Activated T-cell treated with anti-CD3 and anti-CD28 coated beads, Interleukin-2, amount 50 U/mL, for 72 hours (primary cell): ENCODE measurements around the gene ARHGAP24. TPM values are rescaled to one million over a fixed set of nuclear protein-coding genes. Genes with fewer than 3 reads are reported as not detected.
A peak's percentile ranks its signal among the peaks of the same experiment; 100 is the strongest.

Experiments used
- ATAC-seq, 2 donors: fragments of 150-1000 bp; cut with Tn5 transposase; replicated peaks in 1 of 2; 2 replicates each; pipeline ENCODE4 v1.10.0; 2021; ENCODE audit warnings: moderate library complexity in 2 of 2, mild to moderate bottlenecking in 1 of 2
- DNase-seq, 2 donors: peaks; one replicate each; pipeline ENCODE4 v3.0.0; 2021 to 2022; ENCODE audit warnings: mixed read lengths in 1 of 2
- H3K27ac Mint-ChIP-seq: one replicate; pipeline ENCODE4 v1.8.0; 2022; ENCODE audit warnings: mild to moderate bottlenecking, moderate library complexity, mixed read lengths
- H3K27me3 Mint-ChIP-seq: one replicate; pipeline ENCODE4 v1.8.0; 2022; ENCODE audit warnings: low read depth, mixed read lengths
- H3K36me3 Mint-ChIP-seq, 2 donors: one replicate each; pipeline ENCODE4 v1.8.0; 2022; ENCODE audit warnings: mixed read lengths in 2 of 2, mild to moderate bottlenecking in 1 of 2; ENCODE audit not compliant: insufficient read depth in 2 of 2
- H3K4me1 Mint-ChIP-seq: one replicate; pipeline ENCODE4 v1.8.0; 2022; ENCODE audit warnings: low read depth, mixed read lengths
- H3K4me3 Mint-ChIP-seq, 2 donors: one replicate each; pipeline ENCODE4 v1.8.0; 2022; ENCODE audit warnings: mild to moderate bottlenecking in 2 of 2, mixed read lengths in 2 of 2, moderate library complexity in 2 of 2
- H3K9me3 Mint-ChIP-seq, 2 donors: one replicate each; pipeline ENCODE4 v1.8.0; 2022; ENCODE audit warnings: mixed read lengths in 2 of 2
- total RNA-seq, 2 donors: library from RNA; stranded (reverse); gene quantifications; one replicate each; pipeline ENCODE4 v1.2.3, GENCODE V29; 2022

Gene ARHGAP24
- total RNA-seq, 2 donors from 2014 or later: not detected

DNA sequence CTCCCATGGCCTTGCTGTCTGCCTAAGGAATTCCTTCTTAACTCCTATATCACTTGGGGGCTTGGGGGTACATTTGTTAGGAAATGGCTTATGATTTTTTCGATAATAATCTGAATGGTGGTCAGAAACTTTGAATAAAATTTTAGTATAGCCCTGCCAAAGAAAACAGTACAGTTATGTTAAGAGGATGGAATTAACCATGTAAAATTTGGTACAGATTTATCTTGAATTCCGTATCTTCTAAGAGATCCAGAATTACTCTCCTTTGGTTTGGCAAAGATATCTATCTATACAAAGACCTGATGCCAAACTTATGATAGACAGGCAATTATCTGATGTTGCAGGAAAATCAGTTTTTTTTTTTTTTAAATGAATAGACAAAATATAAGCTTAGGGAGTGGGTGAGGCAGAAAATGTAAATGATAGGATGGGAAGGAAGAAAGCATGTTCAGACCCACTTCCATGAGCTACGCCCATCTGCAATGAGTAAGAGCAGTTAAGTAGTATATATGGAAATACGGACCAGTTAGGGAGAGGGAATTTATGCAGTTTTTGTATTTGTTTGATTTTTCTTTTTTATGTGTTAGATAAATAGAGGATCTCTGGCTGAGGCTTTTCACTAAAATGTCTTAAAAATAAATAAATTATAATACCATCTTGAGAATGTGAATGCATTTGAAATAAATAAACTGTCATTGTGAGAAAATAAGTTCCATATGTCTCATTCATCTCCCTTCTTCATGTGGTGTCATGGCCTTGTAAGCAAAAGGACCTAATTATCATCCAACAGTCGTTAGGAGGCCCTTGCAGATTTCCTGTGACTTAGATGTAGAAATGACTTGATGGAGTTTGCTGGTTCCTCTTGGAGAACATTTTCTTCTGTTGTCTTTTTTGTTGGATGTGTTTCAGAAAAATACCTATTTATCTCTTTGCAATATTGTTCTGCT, 389.6 kb downstream of the ARHGAP24 start:
- Mint-ChIP-seq H3K4me3 (no peak overlapping the region), H3K36me3 (peaks cover 0 to 1% of the 10 kb centered on the region in 2 donors), H3K4me1 (no peaks in the 10 kb centered on the region), H3K9me3 (no peaks in the 10 kb centered on the region), H3K27ac (no peak overlapping the region), H3K27me3 (no peaks in the 10 kb centered on the region)
- DNase-seq: no peak
- no peak for ATAC-seq

DNA sequence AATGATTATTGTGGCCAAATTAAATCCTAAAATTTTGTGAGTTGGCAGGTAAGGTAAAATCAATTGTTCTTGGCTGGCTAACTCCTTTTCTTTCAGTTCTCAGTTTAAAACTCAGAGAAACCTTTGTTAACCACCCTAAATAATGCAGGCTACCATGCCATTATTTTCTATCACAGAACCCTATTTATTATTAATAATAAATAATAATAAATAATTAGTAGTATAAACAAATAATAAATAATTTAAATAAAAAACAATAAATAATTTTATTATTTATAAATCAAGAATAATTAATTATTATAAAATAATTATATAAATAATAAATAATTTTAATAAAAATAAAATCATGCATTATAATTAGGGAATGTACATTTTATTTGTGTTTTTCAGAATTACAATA, 390.3 kb downstream of the ARHGAP24 start:
- no peaks in the 10 kb centered on the region for H3K4me1 Mint-ChIP-seq
- no peak overlapping the region for H3K4me3 Mint-ChIP-seq
- H3K36me3 Mint-ChIP-seq: peaks cover 0 to 1% of the 10 kb centered on the region in 2 donors
- DNase-seq: no peak
- no peaks in the 10 kb centered on the region for H3K9me3 Mint-ChIP-seq
- no peak for ATAC-seq
- no peaks in the 10 kb centered on the region for H3K27me3 Mint-ChIP-seq
- no peak overlapping the region for H3K27ac Mint-ChIP-seq

DNA sequence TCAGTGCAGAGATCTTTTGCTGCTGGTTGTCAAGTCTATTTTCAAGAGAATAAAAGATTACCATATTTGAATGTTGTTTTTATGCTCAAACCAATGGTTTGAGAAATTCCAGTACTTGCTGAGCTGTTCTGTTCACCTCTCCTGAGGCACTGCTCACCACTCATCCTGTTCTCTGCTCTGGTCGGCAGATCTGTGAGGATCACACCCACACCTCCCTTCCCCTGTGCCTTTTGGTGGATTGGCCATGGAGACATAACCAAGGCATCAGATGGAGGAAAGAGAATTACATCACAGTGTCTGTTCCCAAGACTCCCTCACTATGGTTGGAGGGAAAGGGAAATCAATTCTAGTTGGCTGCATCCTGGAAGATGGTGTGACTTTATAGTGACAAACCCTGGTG, 391.6 kb downstream of the ARHGAP24 start:
- no peak for DNase-seq
- H3K9me3 Mint-ChIP-seq: no peaks in the 10 kb centered on the region
- H3K36me3 Mint-ChIP-seq: peaks cover 0 to 1% of the 10 kb centered on the region in 2 donors
- no peaks in the 10 kb centered on the region for H3K4me1 Mint-ChIP-seq
- H3K4me3 Mint-ChIP-seq: no peak overlapping the region
- H3K27ac Mint-ChIP-seq: no peak overlapping the region
- ATAC-seq: peak; percentile 56 to 65
- H3K27me3 Mint-ChIP-seq: no peaks in the 10 kb centered on the region

DNA sequence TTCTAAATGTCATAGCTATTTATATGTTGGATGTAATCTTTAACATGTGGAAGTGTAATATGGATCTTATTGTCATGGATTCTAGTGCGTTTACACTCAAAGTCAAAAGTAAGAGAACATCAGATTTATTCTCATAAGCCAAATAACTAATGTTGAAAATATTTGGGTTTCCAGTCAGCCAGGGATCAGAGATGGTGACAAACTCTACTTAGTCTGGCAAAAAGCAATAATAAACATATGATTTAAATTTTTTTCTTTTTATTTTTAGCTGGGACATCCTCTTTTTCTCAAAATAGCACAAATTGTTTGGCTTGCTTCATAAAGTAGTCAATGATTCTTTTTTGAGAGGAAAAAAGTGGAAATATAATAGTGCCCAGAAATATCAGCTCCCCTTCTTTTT, 392.3 kb downstream of the ARHGAP24 start:
- no peaks in the 10 kb centered on the region for H3K9me3 Mint-ChIP-seq
- no peak overlapping the region for H3K27ac Mint-ChIP-seq
- H3K4me3 Mint-ChIP-seq: no peak overlapping the region
- ATAC-seq (no peak), DNase-seq (no peak)
- no peaks in the 10 kb centered on the region for H3K27me3 Mint-ChIP-seq
- H3K36me3 Mint-ChIP-seq: peaks cover 0 to 1% of the 10 kb centered on the region in 2 donors
- H3K4me1 Mint-ChIP-seq: no peaks in the 10 kb centered on the region

DNA sequence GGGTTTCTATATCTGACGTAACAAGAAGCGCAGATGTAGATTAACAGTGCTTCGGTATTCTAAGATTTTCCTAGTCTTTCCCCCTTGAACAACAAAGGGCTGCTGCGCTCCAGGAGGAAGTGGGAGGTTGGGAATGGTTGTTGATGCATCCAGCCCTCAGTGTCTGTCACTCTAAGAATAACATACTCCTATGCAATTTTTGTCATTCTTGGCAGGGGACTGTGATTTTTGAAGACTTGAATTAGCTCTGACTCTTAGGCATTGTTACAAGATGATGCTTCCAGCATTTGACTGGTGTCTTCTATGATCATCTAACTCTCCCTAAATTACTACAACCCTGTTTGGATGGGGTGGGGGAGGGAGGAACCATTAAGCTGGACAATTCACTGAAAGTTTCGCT, 394.2 kb downstream of the ARHGAP24 start:
- no peaks in the 10 kb centered on the region for H3K27me3 Mint-ChIP-seq
- no peak overlapping the region for H3K4me3 Mint-ChIP-seq
- H3K27ac Mint-ChIP-seq: no peak overlapping the region
- H3K9me3 Mint-ChIP-seq: no peaks in the 10 kb centered on the region
- DNase-seq (no peak), ATAC-seq (no peak)
- peaks cover 0 to 1% of the 10 kb centered on the region in 2 donors for H3K36me3 Mint-ChIP-seq
- no peaks in the 10 kb centered on the region for H3K4me1 Mint-ChIP-seq

DNA sequence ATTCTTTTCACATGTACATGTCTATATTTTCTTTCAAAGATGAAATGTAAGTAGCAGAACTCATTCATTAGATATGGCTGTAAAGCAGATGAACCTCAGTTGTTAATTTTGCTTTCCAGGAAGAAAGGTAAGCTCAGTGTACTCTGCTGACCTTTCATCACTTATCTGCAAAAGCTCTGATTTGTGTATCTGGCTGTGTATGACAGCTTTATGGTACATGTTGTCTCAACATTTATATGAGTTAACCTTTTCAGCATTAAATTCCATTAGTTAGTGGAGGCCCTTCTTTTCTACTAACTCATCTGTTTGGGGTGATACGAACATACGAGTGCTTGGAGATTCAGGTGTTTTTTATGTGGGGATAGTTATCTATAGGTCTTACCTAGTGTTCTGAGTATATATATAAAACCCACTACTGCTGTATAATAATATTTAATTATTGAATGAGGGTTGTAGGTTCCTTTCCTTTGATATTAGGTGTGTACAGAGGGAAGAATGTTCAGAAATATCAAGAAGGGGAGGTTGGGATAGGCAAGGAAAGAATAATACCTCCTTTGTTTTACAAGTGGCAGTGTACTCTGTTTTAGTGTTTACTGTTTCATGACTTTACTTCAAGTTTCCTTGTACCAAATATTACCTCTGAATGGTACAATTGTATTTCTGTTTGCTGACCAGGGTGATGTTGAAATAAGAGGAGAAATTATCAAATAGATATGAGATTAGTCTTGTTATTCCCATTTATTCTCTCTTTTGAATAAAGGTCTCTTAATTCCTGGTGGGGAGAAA, 395.5 kb downstream of the ARHGAP24 start:
- Mint-ChIP-seq H3K36me3 (no peaks in the 10 kb centered on the region), H3K4me3 (no peak overlapping the region), H3K27ac (no peak overlapping the region), H3K9me3 (no peaks in the 10 kb centered on the region), H3K4me1 (no peaks in the 10 kb centered on the region), H3K27me3 (no peaks in the 10 kb centered on the region)
- ATAC-seq: no peak
- no peak for DNase-seq

DNA sequence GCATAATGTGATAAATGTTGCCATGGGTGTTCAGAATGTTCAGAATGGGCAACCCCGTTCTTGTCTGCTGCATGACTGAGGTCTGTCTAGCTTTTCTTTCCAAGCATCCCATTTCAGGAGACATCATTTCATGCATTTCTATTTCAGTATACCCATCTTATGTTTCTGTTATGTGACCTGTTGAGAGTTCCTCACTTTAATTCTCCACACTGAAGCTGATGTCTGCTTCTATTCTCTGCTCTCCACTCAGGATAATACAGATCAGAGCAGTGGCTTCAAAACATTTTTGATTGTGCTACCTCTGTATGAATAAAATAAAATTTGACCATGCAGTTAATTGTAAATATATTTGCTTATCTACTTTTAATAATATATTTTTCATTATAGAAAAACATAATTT, 398.6 kb downstream of the ARHGAP24 start:
- Mint-ChIP-seq H3K27ac (no peak overlapping the region), H3K4me3 (no peak overlapping the region), H3K27me3 (no peaks in the 10 kb centered on the region), H3K36me3 (no peaks in the 10 kb centered on the region), H3K4me1 (no peaks in the 10 kb centered on the region), H3K9me3 (no peaks in the 10 kb centered on the region)
- no peak for ATAC-seq
- DNase-seq: no peak

DNA sequence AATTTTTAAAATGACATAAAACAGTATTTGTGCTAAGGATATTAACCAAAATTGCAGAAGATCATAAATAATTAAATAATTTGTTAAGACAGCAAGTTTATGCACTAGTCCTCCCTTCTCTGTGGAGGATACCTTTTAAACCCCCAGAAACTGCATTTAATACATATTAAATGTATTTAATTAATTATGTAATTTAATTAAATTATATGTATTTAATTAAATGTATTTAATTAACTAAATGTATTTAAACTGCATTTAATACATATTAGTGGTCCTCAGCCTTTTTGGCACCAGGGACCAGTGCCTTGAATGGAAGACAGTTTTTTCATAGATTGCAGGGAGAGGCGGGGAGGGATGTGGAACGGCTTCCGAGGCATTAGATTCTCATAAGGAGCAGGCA, 404.6 kb downstream of the ARHGAP24 start:
- H3K4me3 Mint-ChIP-seq: no peak overlapping the region
- no peak overlapping the region for H3K27ac Mint-ChIP-seq
- no peaks in the 10 kb centered on the region for H3K27me3 Mint-ChIP-seq
- H3K4me1 Mint-ChIP-seq: no peaks in the 10 kb centered on the region
- no peak for DNase-seq
- H3K36me3 Mint-ChIP-seq: no peaks in the 10 kb centered on the region
- peaks cover 0 to 4% of the 10 kb centered on the region in 2 donors for H3K9me3 Mint-ChIP-seq
- no peak for ATAC-seq

DNA sequence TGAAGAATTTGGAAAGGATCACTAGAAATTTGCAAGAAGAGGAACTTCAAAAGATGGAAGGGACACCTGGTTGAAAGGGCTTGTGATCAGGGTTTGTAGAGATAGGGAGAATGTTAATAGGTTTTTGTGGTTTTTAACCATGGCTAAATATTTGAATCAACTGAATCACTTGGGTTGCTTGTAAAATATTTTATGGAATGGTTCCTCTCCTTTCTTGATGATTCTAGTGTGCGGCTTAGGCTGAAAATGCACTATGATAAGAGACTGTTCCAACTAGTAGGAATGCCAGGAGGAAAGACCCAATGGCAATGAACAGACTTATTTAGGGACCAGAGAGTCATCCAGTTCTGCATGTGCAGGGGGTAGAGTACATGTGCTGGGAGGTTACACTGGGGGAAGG, 408.2 kb downstream of the ARHGAP24 start:
- H3K4me1 Mint-ChIP-seq: no peaks in the 10 kb centered on the region
- no peaks in the 10 kb centered on the region for H3K27me3 Mint-ChIP-seq
- no peak overlapping the region for H3K4me3 Mint-ChIP-seq
- ATAC-seq (no peak), DNase-seq (no peak)
- no peaks in the 10 kb centered on the region for H3K36me3 Mint-ChIP-seq
- H3K9me3 Mint-ChIP-seq: peaks cover 0 to 4% of the 10 kb centered on the region in 2 donors
- no peak overlapping the region for H3K27ac Mint-ChIP-seq

DNA sequence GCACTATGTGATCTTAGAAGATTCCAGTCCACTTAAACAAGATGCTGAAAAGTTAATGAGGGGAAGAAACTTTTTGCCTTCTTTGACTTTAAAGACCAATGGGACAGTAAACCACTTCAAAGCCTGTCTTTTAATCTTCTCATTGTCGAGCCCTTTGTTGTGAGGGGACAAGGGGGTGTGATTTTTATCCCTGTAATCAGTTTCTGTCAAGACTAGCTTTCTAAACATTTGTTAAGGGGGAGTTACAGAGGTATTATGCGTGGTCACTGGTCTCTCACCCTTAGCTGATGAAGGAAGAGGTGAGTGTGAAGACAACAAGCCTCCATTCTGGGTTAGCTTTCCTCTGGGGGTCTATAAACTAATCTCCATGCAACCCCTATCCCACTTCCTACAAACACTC, 409.3 kb downstream of the ARHGAP24 start:
- DNase-seq (no peak), ATAC-seq (no peak)
- Mint-ChIP-seq H3K36me3 (no peaks in the 10 kb centered on the region), H3K27me3 (no peaks in the 10 kb centered on the region), H3K9me3 (peaks cover 0 to 4% of the 10 kb centered on the region in 2 donors), H3K4me3 (no peak overlapping the region), H3K4me1 (no peaks in the 10 kb centered on the region), H3K27ac (no peak overlapping the region)

DNA sequence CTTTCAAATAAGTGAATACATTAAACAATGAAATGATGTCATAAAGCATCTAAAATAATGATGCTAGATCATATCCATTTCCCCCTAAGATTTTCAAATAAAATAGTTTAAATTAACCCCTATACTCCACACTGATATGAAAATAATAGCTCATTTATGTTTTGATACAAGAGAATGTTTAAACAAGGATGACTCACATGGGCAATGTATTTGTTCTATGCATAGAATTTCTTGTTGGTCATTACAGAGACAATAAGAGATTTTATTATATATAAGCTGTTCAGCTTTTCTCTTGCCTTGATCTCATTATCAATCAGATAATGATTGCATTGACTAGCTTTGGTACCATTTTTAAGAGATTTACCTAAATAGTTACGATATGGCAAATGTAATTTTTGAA, 411.7 kb downstream of the ARHGAP24 start:
- H3K27ac Mint-ChIP-seq: no peak overlapping the region
- no peak overlapping the region for H3K4me3 Mint-ChIP-seq
- peaks cover 0 to 4% of the 10 kb centered on the region in 2 donors for H3K9me3 Mint-ChIP-seq
- no peaks in the 10 kb centered on the region for H3K27me3 Mint-ChIP-seq
- no peaks in the 10 kb centered on the region for H3K4me1 Mint-ChIP-seq
- DNase-seq: no peak
- no peaks in the 10 kb centered on the region for H3K36me3 Mint-ChIP-seq
- ATAC-seq: no peak

DNA sequence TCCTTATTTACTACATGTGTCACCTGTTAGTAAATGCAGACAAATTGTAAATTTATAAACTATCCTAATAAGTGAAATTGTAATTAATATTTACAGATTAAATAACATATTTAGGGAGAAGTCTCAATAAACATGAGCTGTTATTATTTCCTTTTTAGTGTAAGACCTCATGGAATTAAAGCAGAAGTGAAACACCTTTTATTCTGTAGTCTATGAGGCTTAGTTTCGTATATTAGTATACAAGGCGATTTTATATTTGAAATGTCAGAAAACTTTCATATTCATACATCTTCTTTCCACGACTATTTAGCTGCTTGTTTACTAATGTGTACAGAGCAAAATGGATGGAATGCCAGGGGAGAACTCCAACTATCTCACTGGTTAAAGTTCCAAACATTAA, 414.4 kb downstream of the ARHGAP24 start:
- H3K27ac Mint-ChIP-seq: no peak overlapping the region
- no peaks in the 10 kb centered on the region for H3K4me1 Mint-ChIP-seq
- H3K4me3 Mint-ChIP-seq: no peak overlapping the region
- no peaks in the 10 kb centered on the region for H3K36me3 Mint-ChIP-seq
- DNase-seq (no peak), ATAC-seq (no peak)
- no peaks in the 10 kb centered on the region for H3K27me3 Mint-ChIP-seq
- H3K9me3 Mint-ChIP-seq: peaks cover 1 to 2% of the 10 kb centered on the region in 2 donors

DNA sequence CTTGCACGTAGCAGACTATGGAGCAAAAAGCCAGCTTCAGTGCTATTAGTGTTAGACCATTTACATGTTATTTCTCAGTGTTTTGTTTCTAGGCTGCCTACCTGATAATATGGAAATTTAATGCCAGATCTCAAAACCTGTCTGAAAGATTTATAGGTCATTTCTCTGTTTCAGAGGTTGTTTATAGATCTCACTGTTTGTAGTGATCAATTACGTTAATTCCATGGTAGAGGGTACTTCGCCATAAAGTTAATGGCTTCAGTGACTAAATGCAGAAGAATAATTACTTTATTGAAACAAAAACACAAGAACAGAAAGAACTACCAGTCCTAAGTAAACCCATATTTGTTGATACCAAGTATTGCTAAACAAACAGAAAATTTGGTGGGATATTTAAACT, 420.8 kb downstream of the ARHGAP24 start:
- Mint-ChIP-seq H3K4me3 (no peak overlapping the region), H3K27ac (no peak overlapping the region), H3K36me3 (no peaks in the 10 kb centered on the region), H3K9me3 (peaks cover 1 to 2% of the 10 kb centered on the region in 2 donors), H3K4me1 (no peaks in the 10 kb centered on the region), H3K27me3 (no peaks in the 10 kb centered on the region)
- ATAC-seq (no peak), DNase-seq (no peak)
